ENCODE results near the gene SPOCK2.

- no peak for TF ChIP-seq PRDM4 (CRISPR knock-in tag; IDR thresholded peaks at IDR 0.05; ENCODE audit: borderline replicate concordance)
- no peak for TF ChIP-seq ZNF253 (CRISPR knock-in tag; IDR thresholded peaks at IDR 0.05; ENCODE audit: borderline replicate concordance)
- no peak for TF ChIP-seq GABPA (IDR thresholded peaks at IDR 0.05; ENCODE audit: low read depth, low read length)
- TF ChIP-seq GABPA (CRISPR knock-in tag; IDR thresholded peaks at IDR 0.05; ENCODE audit: low read depth), result no peak
- TF ChIP-seq SUZ12 (IDR thresholded peaks at IDR 0.05; ENCODE audit: low read depth, low read length), result no peak
- no peak for TF ChIP-seq CTCF (CRISPR knock-in tag; IDR thresholded peaks at IDR 0.05)
- no peak for TF ChIP-seq EZH2 (conservative IDR thresholded peaks at IDR 0.05; ENCODE audit: low read depth, low read length)
- TF ChIP-seq ZGPAT (CRISPR knock-in tag; IDR thresholded peaks at IDR 0.05), result no peak
- TF ChIP-seq POLR2A (IDR thresholded peaks at IDR 0.05; ENCODE audit: insufficient read depth in 1 of 2, low read depth in 2 of 2, low read length in 2 of 2), result no peak
- TF ChIP-seq HCFC1 (IDR thresholded peaks at IDR 0.05; ENCODE audit: low read depth, low read length), result no peak
- no peak for TF ChIP-seq ZNF567 (CRISPR knock-in tag; IDR thresholded peaks at IDR 0.05; ENCODE audit: borderline replicate concordance)
- TF ChIP-seq HOXA3 (CRISPR knock-in tag; IDR thresholded peaks at IDR 0.05), result no peak
Observed at GRCh38 chr10:72066318-72067284, 21.8 kb downstream of the SPOCK2 start.

All from HepG2 (cell line).